ENCODE results near the gene FAM135A. TPM values are rescaled to one million over a fixed set of nuclear protein-coding genes. Genes with fewer than 3 reads are reported as not detected.
"Not testable (repeated sequence)": the region's sequence is repeated elsewhere in the genome, so short reads cannot be mapped to it uniquely, and the experiment has no call there.

FAM135A gene
- total and polyA plus RNA-seq, 12 donors = 6.8 to 33.9 (median 13.7) TPM

DNA sequence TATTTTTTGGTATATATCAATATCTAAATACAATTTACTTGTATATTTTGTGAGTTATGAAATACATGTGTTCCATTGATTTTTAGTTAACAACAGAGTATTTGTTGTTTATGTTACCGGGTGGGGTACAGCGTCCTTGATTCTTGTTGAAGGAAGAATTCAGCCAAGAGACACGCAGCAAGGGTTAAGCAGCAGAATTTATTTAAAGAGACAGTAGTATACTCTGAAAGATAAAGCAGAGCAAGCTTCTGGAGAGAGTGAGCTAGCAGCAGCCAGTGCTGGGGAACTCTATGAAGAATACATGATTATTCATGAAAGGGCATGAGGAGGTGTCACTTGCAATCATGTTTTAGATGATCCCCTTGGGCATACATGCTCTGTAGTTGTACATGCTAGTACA lies 76.1 kb downstream of the FAM135A start:
- no peaks in the 10 kb centered on the region for H3K9me3 ChIP-seq (replicated peaks in 1 of 3)
- intact Hi-C loops (cut with DNase I) = no loop called here
- H3K27me3 ChIP-seq = no peaks in the 10 kb centered on the region
- no peak for TF ChIP-seq POLR2A (IDR thresholded peaks at IDR 0.05)
- TF ChIP-seq, protein P1, sequence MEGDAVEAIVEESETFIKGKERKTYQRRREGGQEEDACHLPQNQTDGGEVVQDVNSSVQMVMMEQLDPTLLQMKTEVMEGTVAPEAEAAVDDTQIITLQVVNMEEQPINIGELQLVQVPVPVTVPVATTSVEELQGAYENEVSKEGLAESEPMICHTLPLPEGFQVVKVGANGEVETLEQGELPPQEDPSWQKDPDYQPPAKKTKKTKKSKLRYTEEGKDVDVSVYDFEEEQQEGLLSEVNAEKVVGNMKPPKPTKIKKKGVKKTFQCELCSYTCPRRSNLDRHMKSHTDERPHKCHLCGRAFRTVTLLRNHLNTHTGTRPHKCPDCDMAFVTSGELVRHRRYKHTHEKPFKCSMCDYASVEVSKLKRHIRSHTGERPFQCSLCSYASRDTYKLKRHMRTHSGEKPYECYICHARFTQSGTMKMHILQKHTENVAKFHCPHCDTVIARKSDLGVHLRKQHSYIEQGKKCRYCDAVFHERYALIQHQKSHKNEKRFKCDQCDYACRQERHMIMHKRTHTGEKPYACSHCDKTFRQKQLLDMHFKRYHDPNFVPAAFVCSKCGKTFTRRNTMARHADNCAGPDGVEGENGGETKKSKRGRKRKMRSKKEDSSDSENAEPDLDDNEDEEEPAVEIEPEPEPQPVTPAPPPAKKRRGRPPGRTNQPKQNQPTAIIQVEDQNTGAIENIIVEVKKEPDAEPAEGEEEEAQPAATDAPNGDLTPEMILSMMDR (IDR thresholded peaks at IDR 0.05) = no peak
- WGBS, 4 donors = 80 to 90% (median 85%) methylated on average over 3 of the region's 3 CpGs
- H3K4me1 ChIP-seq (replicated peaks in 1 of 2) = no peaks in the 10 kb centered on the region
- no peak for DNase-seq
- H3K27ac ChIP-seq = no peak overlapping the region
- H3K36me3 ChIP-seq (replicated peaks in 1 of 2) = no peaks in the 10 kb centered on the region
- H3K4me3 ChIP-seq = no peak overlapping the region

DNA sequence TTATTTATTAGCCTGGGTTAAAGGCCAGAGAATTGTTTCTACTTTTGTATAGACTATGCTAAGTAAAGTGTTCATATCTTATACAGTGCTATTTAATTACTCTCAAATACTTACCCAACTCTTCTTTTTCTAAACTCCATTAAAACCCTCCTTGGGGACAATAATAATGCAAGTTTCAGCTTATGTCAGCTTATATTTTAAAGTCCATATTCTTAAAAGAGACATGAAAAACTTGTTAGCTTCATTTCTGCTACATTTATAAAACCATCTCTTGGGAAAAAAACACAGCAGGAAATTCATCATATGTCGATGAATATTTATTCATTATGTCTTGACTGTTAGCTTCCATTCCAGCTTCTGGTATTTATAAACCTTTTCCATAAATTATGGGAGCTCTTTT lies 81.5 kb downstream of the FAM135A start:
- intact Hi-C loops (cut with DNase I) = no loop called here
- no peak overlapping the region for H3K4me3 ChIP-seq
- no peaks in the 10 kb centered on the region for H3K36me3 ChIP-seq (replicated peaks in 1 of 2)
- no peak for TF ChIP-seq POLR2A (IDR thresholded peaks at IDR 0.05)
- TF ChIP-seq, protein P1 (IDR thresholded peaks at IDR 0.05) = no peak
- no peak overlapping the region for H3K27ac ChIP-seq
- H3K9me3 ChIP-seq (replicated peaks in 1 of 3) = no peaks in the 10 kb centered on the region
- no peaks in the 10 kb centered on the region for H3K27me3 ChIP-seq
- WGBS, 4 donors = 89 to 96% (median 93%) methylated on average over 1 of the region's 1 CpG
- H3K4me1 ChIP-seq (replicated peaks in 1 of 2) = no peaks in the 10 kb centered on the region
- no peak for DNase-seq

- H3K27ac ChIP-seq; intact Hi-C loops (cut with DNase I); H3K27me3 ChIP-seq; DNase-seq; H3K36me3 ChIP-seq (replicated peaks in 1 of 2); H3K4me3 ChIP-seq; H3K4me1 ChIP-seq (replicated peaks in 1 of 2); H3K9me3 ChIP-seq (replicated peaks in 1 of 3): not testable (repeated sequence)
- WGBS, 4 donors = 83 to 95% (median 90%) methylated on average over 3 of the region's 3 CpGs
These were observed 82.5 kb downstream of the FAM135A start for GRCh38 chr6:70495790-70496189.

DNA sequence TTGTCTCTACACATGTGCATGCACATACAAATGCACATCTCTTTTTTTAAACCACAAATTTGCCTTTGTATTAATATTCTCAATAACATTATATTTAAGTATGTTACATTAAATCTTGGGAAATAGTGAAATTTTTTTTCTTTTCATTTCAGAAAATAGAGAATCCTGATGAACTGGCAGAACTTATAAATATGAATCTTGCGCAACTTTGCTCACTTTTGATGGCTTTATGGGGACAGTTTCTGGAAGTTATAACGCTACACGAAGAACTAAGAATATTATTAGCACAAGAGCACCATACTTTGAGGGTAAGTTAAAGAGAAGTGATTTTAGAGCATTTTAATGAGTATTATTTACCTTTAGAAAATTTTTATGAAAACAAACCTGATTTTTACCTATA lies 89.2 kb downstream of the FAM135A start:
- DNase-seq = no peak
- no peak overlapping the region for H3K27ac ChIP-seq
- TF ChIP-seq, protein P1 (IDR thresholded peaks at IDR 0.05) = no peak
- no peak for TF ChIP-seq POLR2A (IDR thresholded peaks at IDR 0.05)
- no peak overlapping the region for H3K4me3 ChIP-seq
- H3K9me3 ChIP-seq (replicated peaks in 1 of 3) = peaks cover 0 to 5% (median 0%) of the 10 kb centered on the region in 3 donors
- peaks cover 0 to 11% of the 10 kb centered on the region in 2 donors for H3K36me3 ChIP-seq (replicated peaks in 1 of 2)
- H3K27me3 ChIP-seq = no peaks in the 10 kb centered on the region
- 93 to 98% (median 96%) methylated on average over 3 of the region's 3 CpGs for WGBS, 4 donors
- intact Hi-C loops (cut with DNase I) = no loop called here
- H3K4me1 ChIP-seq (replicated peaks in 1 of 2) = no peaks in the 10 kb centered on the region

- Histone ChIP-seq H3K4me3 (peak overlapping the region in 1 of 4 donors; percentile 8), H3K27ac (no peak overlapping the region), H3K4me1 (replicated peaks in 1 of 2) (no peaks in the 10 kb centered on the region), H3K27me3 (no peaks in the 10 kb centered on the region), H3K9me3 (replicated peaks in 1 of 3) (peaks cover 0 to 5% (median 0%) of the 10 kb centered on the region in 3 donors), H3K36me3 (replicated peaks in 1 of 2) (peaks cover 0 to 11% of the 10 kb centered on the region in 2 donors)
- DNase-seq = no peak
- WGBS, 4 donors = 96 to 100% (median 99%) methylated on average over 1 of the region's 1 CpG
- intact Hi-C loops (cut with DNase I) = no loop called here
- TF ChIP-seq POLR2A (IDR thresholded peaks at IDR 0.05) = no peak
- TF ChIP-seq, protein P1 (IDR thresholded peaks at IDR 0.05) = no peak
These were observed 90.6 kb downstream of the FAM135A start for GRCh38 chr6:70503813-70504465.
